Activated T-cell treated with anti-CD3 and anti-CD28 coated beads for 48 hours (primary cell): ENCODE data around the gene PLA2G12A.

Experiments used
- DNase-seq: peaks from one replicate; pipeline ENCODE4 v3.0.0-alpha.2; 2020; ENCODE audit warnings: low read depth

The PLA2G12A gene

DNA sequence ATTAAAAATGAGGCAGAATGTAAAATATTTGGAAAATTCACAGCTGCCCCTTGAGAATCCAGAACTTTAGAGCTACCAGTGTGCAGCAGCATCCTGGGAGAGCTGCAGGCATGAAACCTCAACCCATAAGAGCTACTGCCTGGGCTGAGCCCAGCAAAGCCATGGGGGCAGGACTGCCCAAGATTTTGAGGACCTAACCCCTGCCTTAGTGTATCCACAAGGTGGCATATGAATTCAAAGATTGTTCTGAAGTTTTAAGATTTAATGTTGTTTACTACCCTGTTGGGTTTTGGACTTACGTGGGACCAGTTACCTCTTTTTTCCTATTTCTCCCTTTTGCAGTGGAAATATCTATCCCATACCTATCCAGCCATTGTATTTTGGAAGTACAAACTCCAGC lies 53.0 kb downstream of the PLA2G12A start:
- no peak for DNase-seq

GRCh38 chr4:109675843-109676242 lies 54.0 kb downstream of the PLA2G12A start:
- DNase-seq, result no peak

- DNase-seq, result no peak
These were observed 54.7 kb downstream of the PLA2G12A start for GRCh38 chr4:109675181-109675580.

DNA sequence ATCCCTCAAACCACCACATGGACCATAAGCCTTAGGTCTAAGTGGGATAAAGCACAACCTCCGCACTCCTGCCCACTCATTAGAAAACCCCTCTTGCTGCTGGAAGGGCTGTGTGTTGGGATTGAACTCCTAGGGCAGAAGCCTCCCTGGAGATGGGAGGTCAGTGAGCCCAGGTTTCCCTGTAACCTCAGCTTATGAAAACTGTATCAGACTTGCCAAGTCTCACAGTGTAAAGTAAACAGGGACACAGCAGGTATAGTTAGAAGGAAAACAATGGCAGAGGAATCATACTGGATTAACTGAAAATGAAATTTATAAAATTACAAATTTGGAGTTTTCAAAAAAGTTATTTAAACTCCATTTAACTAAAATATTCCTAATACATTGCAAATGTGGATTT lies 56.6 kb downstream of the PLA2G12A start:
- no peak for DNase-seq

DNA sequence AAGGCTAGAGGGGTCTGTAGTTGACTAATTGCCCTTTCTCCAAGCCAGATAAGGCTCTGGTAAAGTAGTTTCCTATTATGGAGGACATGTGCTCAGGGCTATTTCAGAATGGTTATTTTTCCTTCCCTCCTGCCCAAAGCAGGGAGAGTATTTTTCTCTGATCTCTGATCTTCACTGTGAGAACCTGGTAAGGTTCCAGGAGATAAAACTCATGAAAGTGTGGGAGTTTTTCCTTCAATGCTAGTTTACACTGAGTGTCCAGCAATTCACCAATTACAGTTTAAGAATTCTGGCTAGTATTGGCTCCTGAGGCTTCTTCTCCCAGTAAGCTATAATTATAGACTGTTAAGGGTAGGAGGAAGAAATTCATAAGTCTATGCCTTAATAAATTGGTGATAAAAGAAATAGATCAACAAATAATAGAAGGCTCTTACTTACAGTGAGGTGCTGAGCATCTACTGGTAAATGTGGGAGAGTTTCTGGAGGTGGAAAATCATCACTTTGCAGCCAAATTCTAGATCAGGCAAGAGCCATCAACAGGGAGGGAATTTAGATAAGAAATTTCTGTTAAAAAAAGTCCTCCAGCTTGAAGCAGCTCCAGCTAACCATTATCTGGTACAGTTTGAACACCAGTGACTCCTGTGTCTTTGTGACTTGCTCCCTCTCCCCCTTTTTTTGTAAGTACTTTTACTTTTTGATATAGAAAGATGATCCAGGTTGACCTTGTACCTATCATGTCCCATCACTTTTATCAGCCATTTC lies 57.5 kb downstream of the PLA2G12A start:
- DNase-seq, result no peak

DNA sequence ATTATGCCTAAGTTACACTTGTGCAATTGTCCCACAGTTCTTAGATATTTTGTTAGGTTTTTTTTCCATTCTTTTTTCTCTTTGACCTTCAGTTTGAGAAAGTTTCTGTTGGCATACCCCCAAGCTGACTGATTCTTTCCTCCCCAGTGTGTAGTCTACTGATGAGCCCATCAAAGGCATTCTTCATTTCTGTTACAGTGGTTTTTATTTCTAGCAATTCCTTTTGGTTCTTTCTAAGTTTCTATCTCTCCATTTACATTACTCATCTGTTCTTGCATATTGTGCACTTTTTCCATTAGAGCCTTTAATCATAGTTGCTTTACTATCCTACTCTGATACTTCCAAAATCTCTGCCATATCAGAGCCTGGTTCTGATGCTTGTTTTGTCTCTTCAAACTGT lies 58.5 kb downstream of the PLA2G12A start:
- no peak for DNase-seq

DNA sequence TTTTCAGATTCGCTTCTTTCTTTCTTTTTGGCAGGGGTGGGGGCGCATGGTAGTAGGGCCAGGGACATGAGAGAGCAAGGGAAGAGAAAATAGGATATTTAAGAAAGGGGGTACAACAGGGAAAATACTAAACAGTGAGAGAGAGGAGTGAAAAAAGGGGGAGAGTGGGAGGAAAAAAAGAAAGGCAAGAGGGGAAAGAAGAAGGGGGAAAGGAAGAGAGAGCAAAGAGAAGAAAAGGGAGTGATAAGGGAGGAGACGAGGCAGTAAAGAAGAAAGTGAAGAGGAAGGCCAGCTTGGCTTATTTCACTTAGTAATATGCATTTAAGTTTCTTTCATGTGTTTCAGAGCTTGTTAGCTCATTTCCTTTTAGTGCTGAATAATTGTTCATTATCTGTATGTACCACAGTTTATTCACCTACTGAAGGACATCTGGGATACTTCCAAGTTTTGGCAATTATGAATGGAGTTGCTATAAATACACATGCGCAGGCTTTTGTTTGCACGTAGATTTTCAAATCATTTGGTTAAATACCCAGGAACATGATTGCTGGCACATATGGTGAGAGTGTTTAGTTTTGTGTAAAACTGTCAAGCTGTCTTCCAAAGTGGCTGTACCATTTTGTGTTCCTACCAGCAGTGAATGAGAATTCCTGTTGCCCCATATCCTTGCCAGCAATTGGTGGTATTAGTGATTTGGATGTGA lies 63.9 kb downstream of the PLA2G12A start:
- DNase-seq, result no peak

DNA sequence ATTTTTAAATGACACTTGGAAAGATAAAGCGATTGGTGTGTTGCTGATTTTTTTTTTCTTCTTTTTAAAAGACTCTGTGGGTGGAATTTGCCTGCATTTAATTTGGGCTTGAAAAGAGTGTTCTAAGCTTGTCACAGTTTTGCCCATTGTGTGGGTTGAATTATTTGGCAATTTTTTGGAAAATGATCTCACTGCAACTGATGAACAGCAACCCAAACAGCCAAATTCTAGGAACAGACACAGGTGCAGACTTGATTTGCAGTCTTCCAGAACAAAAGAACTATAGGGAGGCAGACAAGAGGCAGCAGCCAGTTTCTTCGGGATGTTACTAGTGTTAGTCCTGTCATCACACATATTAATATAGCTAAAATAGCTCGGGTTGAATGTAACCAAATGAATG lies 67.1 kb downstream of the PLA2G12A start:
- no peak for DNase-seq

GRCh38 chr4:109662116-109662515 lies 67.8 kb downstream of the PLA2G12A start:
- DNase-seq, result no peak
